GM21576 (cell line): ENCODE results near the gene LAMB1.
"Not testable (repeated sequence)": the region's sequence is repeated elsewhere in the genome, so short reads cannot be mapped to it uniquely, and the experiment has no call there.

Source experiments
- ATAC-seq: cut with Tn5 transposase; IDR thresholded peaks from one replicate; pipeline ENCODE4 v1.9.1; 2021; ENCODE audit warnings: mild to moderate bottlenecking, moderate library complexity; ENCODE audit not compliant: unreplicated experiment

Gene LAMB1

DNA sequence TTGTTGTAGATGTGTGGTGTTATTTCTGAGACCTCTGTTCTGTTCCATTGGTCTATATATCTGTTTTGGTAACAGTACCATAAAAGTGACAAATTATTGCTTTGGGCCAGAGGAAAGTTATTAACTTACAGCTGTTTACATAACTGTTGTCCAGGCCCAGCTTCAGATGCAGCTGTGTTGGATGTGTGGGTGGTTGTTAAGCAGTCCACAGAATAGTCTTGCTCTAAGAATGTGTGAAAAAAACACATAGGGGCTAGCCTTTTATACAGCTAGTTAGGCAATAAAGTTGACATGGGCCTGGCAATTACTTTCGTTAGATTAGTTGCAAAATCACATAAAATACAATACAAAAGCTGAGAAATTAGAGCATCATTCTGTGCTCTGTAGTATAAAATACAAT is 80.1 kb downstream of the LAMB1 start:
- ATAC-seq, result no peak

- ATAC-seq, result not testable (repeated sequence)
These were observed 81.1 kb downstream of the LAMB1 start for GRCh38 chr7:107921826-107922225.

GRCh38 chr7:107920048-107920772 is 82.8 kb downstream of the LAMB1 start:
- no peak for ATAC-seq

GRCh38 chr7:107918948-107919347 is 84.0 kb downstream of the LAMB1 start:
- ATAC-seq, result no peak

- peak; percentile 74 for ATAC-seq
These were observed 85.0 kb downstream of the LAMB1 start for GRCh38 chr7:107917763-107918651.

GRCh38 chr7:107915541-107915940 is 87.4 kb downstream of the LAMB1 start:
- ATAC-seq, result no peak

DNA sequence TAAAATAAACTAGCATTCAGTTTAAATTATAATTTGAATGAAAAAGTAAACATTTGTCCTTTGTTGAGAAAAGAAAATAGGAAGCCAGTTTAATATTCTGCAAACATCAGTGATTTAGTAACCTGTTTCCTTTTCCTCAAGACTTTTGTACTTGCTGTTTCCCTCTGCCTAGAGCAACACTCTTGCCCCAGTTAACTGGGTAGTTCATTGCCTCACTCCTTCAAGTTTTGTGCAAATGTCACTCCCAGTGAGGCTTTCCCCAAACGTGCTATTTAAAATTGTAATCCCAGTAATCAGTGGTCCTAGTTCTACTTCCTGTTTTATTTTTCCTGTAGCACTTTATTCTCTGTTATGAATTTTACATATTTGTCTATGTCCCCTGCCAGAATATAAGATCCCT is 88.1 kb downstream of the LAMB1 start:
- no peak for ATAC-seq

DNA sequence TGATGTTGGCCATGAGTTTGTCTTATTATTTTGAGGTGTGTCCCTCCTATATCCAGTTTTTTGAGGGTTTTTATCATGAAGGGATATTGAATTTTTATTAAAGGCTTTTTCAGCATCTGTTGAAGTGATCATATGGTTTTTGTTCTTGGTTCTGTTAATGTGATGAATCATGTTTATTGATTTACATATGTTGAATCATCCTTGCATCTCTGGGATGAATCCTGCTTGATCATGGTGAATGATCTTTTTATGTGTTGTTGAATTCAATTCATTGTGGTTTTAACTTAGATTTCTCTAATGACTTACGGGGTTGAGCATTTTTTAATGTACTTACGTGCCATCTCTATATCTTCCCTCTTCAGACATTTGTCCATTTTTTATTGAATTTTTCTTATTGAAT is 89.1 kb downstream of the LAMB1 start:
- ATAC-seq, result no peak

DNA sequence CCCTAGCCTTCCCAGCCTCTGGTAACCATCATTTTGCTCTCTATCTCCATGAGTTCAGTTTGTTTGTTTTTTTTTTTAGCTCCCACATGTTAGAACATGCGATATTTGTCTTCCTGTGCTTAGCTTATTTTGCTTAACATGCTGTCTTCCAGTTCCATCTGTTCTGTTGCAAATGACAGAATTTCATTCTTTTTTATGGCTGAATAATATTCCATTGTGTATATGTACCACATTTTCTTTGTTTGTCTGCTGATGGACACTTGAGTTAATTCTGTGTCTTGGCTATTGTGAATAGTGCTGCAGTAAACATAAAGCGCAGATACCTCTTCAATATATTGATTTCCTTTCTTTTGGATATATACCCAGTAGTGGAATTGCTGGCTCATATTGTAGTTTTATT is 91.0 kb downstream of the LAMB1 start:
- ATAC-seq, result no peak

- ATAC-seq, result no peak
These were observed 93.5 kb downstream of the LAMB1 start for GRCh38 chr7:107909445-107909844.

DNA sequence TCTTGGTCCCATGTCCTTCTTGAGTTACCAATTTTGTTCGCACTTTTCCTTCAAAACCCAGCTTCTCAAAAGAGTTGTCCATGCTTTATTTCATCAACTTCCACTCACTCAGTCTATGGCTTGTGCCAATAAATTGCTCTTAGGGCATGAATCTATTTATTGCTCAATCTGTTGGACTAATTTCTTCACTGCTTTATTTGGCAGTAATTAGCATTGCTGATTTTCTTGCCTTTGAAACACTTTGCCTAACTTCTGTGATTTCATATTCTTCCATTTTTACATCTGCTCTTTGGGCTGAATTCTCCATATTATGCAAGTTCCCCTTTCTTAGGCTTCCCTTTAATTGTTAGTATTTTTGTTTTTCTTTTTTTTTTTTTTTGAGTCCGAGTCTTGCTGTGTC is 95.2 kb downstream of the LAMB1 start:
- ATAC-seq, result no peak

DNA sequence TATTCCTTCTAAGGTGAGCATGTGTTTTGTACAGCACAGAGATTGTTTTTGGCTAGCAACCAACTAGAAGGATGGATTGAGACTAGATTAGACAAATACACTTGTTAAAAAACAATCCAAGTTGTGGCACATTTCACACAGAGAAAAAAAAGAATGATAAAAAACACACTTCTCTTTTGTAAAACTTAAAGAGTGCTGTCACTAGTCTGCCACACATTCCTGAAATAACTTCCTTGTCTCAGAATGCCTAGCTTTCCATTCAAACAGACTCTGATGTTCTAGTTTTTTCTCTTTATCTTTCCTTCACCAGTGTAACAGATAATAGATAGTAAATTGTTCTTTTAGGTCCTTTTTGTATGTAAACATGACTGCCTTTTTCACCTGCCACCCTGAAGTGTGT is 100.6 kb downstream of the LAMB1 start:
- ATAC-seq, result no peak

DNA sequence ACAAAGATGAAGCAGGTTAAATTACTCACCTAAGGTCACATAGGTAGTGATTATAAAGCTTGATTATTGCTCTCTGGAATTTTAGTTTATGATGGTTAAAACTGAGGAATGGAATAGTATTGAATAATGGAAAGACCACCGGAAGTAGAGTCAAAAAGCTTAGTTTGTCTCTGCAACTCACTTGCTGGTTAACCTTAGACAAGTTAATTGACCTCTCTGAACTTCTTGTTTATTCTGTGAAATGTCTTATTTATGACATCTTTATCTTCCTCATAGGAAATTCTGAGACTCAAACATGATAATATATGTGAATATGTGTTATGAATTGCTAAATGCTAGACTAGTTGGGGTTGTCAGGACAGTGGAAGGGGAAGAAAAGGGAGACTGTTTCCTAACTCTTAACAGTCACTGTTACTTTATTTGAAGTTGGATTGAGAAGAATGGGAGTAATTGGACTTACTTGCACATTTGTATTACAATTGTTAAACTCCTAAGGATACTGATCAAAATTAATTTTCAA is 102.4 kb downstream of the LAMB1 start:
- no peak for ATAC-seq

DNA sequence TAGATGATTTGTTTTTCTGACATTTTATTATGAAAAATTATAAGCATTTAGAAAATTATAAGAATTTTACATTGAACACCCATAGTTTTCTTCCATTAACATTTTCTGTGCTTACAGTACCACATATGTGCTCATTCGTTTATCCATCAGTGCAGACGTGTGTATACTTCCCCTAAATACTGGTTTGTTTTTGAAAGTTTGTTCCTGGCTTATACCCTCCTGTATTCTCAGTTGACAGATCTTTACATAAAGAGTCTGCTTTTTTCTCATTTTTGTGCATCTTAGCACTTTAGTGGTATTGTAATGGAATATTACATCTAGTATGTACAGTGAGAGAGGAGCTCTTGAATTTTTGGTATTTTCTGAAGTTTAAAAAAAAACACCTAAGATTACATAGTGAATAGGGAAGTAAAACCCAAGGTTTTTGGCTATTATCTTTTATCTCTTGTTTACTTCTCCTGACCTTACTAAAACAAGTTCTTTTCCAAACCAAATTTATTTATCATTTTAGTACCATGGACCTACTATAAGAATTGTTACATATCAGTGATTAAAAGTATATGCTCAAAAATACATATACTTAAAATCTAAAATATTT is 103.9 kb downstream of the LAMB1 start:
- ATAC-seq, result no peak

DNA sequence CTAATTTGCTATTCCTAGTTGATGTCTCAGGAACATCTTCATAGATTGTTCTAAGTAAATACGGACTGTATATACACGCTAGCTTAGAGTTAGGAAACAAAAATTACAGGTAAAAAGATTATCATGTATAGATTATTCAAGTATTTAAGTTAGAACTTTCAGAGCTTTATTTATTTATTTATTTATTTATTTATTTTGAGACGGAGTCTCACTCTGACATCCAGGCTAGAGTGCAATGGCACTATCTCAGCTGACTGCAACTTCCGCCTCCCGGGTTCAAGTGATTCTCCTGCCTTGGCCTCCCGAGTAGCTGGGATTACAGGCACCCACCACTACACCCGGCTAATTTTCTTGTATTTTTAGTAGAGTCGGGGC is 110.6 kb downstream of the LAMB1 start:
- not testable (repeated sequence) for ATAC-seq

GRCh38 chr7:107891636-107892366 is 111.2 kb downstream of the LAMB1 start:
- ATAC-seq, result peak; percentile 16

GRCh38 chr7:107890962-107891635 is 111.9 kb downstream of the LAMB1 start, which contains the start of gene DLD:
Gene DLD (plus strand): TSS chr7:107891183. CDS start chr7:107891251, 68 bp downstream.
- peak; percentile 99 for ATAC-seq

DNA sequence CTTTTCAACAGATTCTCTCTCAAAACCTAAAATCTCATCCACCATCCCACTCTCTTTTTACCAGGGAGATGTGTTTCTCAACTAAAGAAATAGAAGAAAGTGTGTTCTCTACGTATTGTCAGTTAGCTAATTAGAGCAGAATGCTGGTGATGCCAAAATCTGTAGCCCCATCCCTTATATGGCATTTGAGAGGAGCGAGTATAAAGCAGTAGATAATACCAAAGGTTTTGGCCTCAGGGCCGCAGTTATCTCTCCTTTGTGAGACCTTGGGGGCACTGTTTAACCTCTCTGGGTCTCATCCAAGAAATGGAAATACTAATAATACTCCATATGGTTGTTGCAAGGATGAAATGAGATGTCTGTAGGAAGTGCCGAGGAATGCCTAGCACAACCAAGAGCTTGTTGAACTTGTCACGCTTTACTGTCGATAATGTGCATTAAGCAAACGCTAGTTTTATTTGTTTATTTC is 112.4 kb downstream of the LAMB1 start:
- ATAC-seq, result peak; percentile 5

- ATAC-seq, result no peak
These were observed 113.0 kb downstream of the LAMB1 start for GRCh38 chr7:107889992-107890391.

- ATAC-seq, result not testable (repeated sequence)
These were observed 115.1 kb downstream of the LAMB1 start for GRCh38 chr7:107887827-107888226.
